Prostate gland (tissue), 2 donors: ENCODE results near the gene FAM110D.

ENCODE experiments used
- CTCF ChIP-seq, 4 experiments: fragments of 200-600 bp in 2 of 4; fragments of 450-650 bp in 2 of 4; sonication (generic) in 2 of 4; IDR thresholded peaks; 1 replicate in 3 of 4; 2 replicates in 1 of 4; pipeline ENCODE4 v1.5.1; 2016 to 2019; ENCODE audit warnings: antibody characterized with exemption in 4 of 4, mild to moderate bottlenecking in 2 of 4, moderate library complexity in 2 of 4
- POLR2A ChIP-seq: fragments of 450-650 bp; IDR thresholded peaks from one replicate; pipeline ENCODE4 v1.6.1; 2016; ENCODE audit warnings: antibody characterized with exemption, mild to moderate bottlenecking
- POLR2AphosphoS5 ChIP-seq: sonication (generic); formaldehyde crosslinking; IDR thresholded peaks from one replicate; pipeline ENCODE4 v1.6.1; 2017; ENCODE audit warnings: antibody characterized with exemption

- TF ChIP-seq POLR2A (no peak), CTCF (IDR thresholded peaks at IDR 0.05) (peak in 1 of 4 experiments; percentile 49), POLR2AphosphoS5 (no peak)
These were observed 2.7 kb downstream of the FAM110D start for GRCh38 chr1:26161415-26162219.
